Right lobe of liver (tissue), 4 donors: ENCODE data around the gene LMTK3.

Experiments used
- CTCF ChIP-seq, 4 donors: fragments of 200-600 bp in 3 of 4; fragments of 450-650 bp in 1 of 4; IDR thresholded peaks; one replicate each; pipeline versions ENCODE4 v1.5.1 to v1.8.0; 2016 to 2022; ENCODE audit warnings: antibody characterized with exemption in 4 of 4, mild to moderate bottlenecking in 2 of 4
- POLR2A ChIP-seq: fragments of 450-650 bp; IDR thresholded peaks from one replicate; pipeline ENCODE4 v1.6.1; 2017; ENCODE audit warnings: antibody characterized with exemption, mild to moderate bottlenecking
- donor health status: DM: no; HTN: no; CAD: no.
- donor health status: DM: no; HTN: no; CAD: no.
- donor health status: DM: no; HTN: yes; CAD: no.

GRCh38 chr19:48547722-48548121 lies 36.1 kb upstream of the LMTK3 start:
- TF ChIP-seq CTCF (IDR thresholded peaks at IDR 0.05) (no peak), POLR2A (no peak)
